Stimulated activated CD4-positive, alpha-beta T cell treated with anti-CD3 and anti-CD28 coated beads, Interleukin-12 subunit alpha, Interleukin-12 subunit beta, amount 100 ng/mL, for 4 hours (primary cell): ENCODE data around the gene SCTR.

ENCODE experiments used
- DNase-seq: peaks from one replicate; pipeline ENCODE4 v3.0.0-alpha.2; 2020

The SCTR gene

GRCh38 chr2:119523952-119524694 lies at the start of gene SCTR:
Gene SCTR (minus strand): TSS chr2:119524483. CDS start chr2:119524226, 257 bp downstream.
- DNase-seq: no peak

GRCh38 chr2:119567292-119567691 lies 43.0 kb upstream of the SCTR start:
- DNase-seq: no peak

- no peak for DNase-seq
Measured at GRCh38 chr2:119565481-119565880, 41.2 kb upstream of the SCTR start.

GRCh38 chr2:119553687-119554344 lies 29.5 kb upstream of the SCTR start:
- no peak for DNase-seq

GRCh38 chr2:119552902-119553301 lies 28.6 kb upstream of the SCTR start:
- no peak for DNase-seq

GRCh38 chr2:119550856-119551255 lies 26.6 kb upstream of the SCTR start:
- no peak for DNase-seq

- DNase-seq: no peak
Measured at GRCh38 chr2:119550346-119550745, 26.1 kb upstream of the SCTR start.

- no peak for DNase-seq
Measured at GRCh38 chr2:119549241-119549640, 25.0 kb upstream of the SCTR start.

- no peak for DNase-seq
Measured at GRCh38 chr2:119548516-119549120, 24.3 kb upstream of the SCTR start.

- DNase-seq: no peak
Measured at GRCh38 chr2:119546447-119546767, 22.1 kb upstream of the SCTR start.

- DNase-seq: no peak
Measured at GRCh38 chr2:119545754-119546446, 21.6 kb upstream of the SCTR start.

GRCh38 chr2:119544939-119545475 lies 20.7 kb upstream of the SCTR start:
- DNase-seq: no peak

- peak; percentile 40 for DNase-seq
Measured at GRCh38 chr2:119544075-119544938, 20.0 kb upstream of the SCTR start, which contains the start of gene CFAP221. Gene CFAP221 (plus strand): TSS chr2:119544449. CDS start chr2:119546132, 1,683 bp downstream.

GRCh38 chr2:119541476-119541875 lies 17.2 kb upstream of the SCTR start:
- DNase-seq: no peak

GRCh38 chr2:119537792-119538191 lies 13.5 kb upstream of the SCTR start:
- no peak for DNase-seq

GRCh38 chr2:119536707-119537106 lies 12.4 kb upstream of the SCTR start:
- no peak for DNase-seq

- DNase-seq: no peak
Measured at GRCh38 chr2:119536211-119536610, 11.9 kb upstream of the SCTR start.

GRCh38 chr2:119533560-119533959 lies 9.3 kb upstream of the SCTR start:
- DNase-seq: no peak

GRCh38 chr2:119531292-119531691 lies 7.0 kb upstream of the SCTR start:
- no peak for DNase-seq

GRCh38 chr2:119527999-119528398 lies 3.7 kb upstream of the SCTR start:
- DNase-seq: no peak

GRCh38 chr2:119525614-119526013 lies 1.3 kb upstream of the SCTR start:
- no peak for DNase-seq

GRCh38 chr2:119523383-119523951 lies 816 bp downstream of the SCTR start:
- no peak for DNase-seq
